ENCODE data around the gene ATP2B1.

Gene ATP2B1

DNA sequence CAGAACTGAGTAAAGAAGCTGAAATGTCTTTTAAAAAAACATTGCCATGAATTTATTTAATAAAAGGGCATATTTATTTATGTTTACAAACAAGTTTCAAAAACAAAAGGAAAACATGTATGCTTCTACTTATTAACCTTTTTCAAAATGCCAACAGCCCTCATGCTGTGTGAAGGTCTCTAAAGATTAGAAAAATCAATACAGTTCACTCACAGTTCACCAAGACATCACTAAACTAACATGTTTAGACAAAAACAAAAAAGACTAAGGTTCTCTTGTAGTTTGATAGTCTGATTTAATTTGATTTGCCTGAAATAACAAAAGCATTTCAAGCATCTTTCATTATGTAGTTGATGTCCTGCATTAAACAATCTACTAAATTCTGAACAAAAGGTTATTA is 118.9 kb downstream of the ATP2B1 start:
- DNase-seq (ENCODE audit: low spot score), result no peak

DNA sequence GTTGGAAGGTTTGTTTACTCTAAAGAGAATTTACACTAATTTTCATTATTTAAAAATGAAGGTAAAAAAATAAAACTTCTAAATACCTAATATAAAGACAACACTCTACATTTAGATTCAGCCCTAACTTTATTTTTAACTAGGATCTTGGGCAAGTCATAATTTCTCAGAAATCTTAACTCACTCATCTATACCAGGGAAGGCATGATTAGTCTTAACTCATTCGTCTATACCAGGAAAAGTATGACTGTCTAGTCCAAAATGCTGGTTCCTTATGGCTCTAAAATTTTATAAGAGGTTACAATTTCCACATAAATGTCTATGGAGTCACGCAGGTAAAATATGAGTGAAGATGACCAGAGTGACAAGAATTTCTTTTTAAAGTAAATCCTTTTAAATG is 130.1 kb downstream of the ATP2B1 start:
- DNase-seq (ENCODE audit: low spot score), result no peak

DNA sequence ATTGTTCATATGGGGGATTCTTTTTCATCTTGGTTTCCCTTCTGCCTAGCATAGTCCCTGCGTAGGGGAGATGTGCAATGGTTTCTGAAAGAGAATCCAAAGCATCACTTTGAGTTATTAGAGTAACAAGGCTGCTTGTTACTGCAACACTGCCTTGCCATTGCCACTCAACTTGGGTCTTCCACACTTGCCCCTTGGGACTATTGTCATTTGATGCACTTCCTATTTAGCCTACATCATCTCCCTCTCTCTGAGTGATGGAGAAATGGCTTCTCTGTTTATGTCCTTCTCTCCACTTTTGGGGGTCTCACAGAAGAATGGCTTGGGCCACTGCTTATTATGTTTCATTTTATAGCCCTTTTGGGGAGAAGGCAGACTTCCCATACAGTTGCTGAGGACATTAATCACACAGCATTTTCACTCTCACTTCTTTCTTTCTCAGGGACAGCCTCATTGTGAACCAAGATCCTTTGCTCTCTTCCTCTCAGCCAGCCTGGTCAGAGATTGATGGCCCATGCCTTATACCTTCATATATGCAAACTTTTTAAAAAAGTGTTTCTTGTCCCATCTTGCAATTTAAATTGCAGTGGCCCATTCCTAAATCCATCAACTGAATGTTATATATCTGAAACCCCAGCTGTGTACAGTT is 131.9 kb downstream of the ATP2B1 start:
- DNase-seq (ENCODE audit: low spot score), result no peak

- no peak for DNase-seq (ENCODE audit: low spot score)
These were observed 133.3 kb downstream of the ATP2B1 start for GRCh38 chr12:89575374-89575773.

- peak; percentile 18 for DNase-seq (ENCODE audit: low spot score)
These were observed 133.9 kb downstream of the ATP2B1 start for GRCh38 chr12:89574736-89575208.

- DNase-seq (ENCODE audit: low spot score), result no peak
These were observed 135.4 kb downstream of the ATP2B1 start for GRCh38 chr12:89573051-89573810.

- DNase-seq (ENCODE audit: low spot score), result no peak
These were observed 137.0 kb downstream of the ATP2B1 start for GRCh38 chr12:89571491-89572195.

- no peak for DNase-seq (ENCODE audit: low spot score)
These were observed 140.2 kb downstream of the ATP2B1 start for GRCh38 chr12:89568484-89568883.

GRCh38 chr12:89567691-89568239 is 140.9 kb downstream of the ATP2B1 start:
- DNase-seq (ENCODE audit: low spot score), result no peak

DNA sequence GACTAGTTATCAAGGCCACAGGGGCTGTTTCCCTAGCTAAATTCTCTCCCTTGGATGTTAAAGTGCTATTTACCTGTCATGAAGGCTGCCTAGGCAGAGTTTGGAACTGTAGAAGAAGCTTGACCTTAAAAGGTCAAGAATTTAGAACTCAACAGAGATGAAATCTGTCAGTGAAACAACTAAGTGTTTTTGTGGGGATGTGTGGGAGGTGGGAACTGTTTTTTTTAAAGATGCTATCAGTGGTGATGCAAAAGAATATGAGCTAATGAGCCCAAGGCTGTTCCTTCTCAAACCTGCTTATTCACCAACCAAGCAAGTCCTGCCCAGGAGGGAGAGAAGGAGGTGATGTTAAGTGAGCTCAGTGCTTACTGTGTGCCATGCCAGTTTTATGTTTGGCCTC is 142.0 kb downstream of the ATP2B1 start:
- DNase-seq (ENCODE audit: low spot score), result no peak

DNA sequence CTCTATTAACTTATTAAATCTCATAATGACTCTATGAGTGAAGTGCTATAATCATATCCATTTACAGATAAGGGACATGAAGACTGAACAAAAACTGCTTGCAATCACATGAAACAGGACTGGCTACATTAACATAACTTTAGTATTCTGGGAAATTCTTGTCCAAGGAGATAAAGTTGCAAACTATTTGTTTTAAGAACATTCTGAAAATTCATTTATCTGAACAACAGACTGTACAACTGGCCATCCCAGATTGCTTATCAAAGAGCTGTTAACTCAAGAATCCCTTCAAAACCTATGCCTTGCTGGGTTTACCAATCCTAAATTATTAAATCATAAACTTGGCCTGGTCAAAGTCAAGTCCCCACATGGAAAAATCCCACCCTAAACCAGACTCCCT is 143.6 kb downstream of the ATP2B1 start:
- no peak for DNase-seq (ENCODE audit: low spot score)

GRCh38 chr12:89559753-89560152 is 148.9 kb downstream of the ATP2B1 start:
- DNase-seq (ENCODE audit: low spot score), result no peak

- peak; percentile 55 for DNase-seq (ENCODE audit: low spot score)
These were observed 151.7 kb downstream of the ATP2B1 start for GRCh38 chr12:89556976-89557375.

- no peak for DNase-seq (ENCODE audit: low spot score)
These were observed 156.3 kb downstream of the ATP2B1 start for GRCh38 chr12:89552376-89552775.

DNA sequence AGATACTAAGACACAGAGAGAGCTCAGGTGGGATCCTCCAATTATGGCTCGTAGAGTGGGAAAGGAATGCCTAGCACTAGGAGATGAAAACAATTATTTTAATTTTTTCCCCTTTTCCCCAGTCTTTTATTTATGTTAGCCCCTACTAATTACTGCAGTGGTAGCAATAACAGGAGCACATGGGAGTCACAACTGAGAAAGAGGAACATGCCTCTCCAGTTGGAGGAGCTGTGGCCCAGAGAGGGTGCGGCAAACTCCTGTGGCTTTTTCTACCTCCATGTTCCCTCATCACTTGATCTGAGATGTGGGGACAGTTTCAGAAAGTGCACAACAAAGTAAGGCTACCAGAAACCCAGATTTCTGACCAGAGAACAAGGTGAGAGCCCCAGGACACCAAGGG is 156.9 kb downstream of the ATP2B1 start:
- no peak for DNase-seq (ENCODE audit: low spot score)

DNA sequence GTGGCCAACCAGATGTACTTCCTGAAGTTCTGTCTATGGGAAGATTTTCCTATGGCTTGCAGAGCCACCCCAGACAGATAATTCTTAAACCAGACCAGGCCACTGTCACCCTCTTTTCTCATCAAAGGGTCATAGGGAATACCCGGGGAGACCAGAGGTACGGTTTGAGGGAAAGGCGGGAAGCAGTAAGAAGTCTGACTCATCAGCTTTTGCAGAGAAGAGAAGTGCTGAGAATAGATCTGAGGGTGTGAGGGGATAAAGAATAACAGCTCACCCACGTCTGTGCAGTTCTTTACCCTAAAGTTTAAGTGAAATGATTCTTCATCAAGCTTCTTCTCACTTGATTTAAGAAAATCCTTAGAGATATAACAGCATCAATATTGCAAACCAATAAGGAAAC is 161.5 kb downstream of the ATP2B1 start:
- DNase-seq (ENCODE audit: low spot score), result no peak

DNA sequence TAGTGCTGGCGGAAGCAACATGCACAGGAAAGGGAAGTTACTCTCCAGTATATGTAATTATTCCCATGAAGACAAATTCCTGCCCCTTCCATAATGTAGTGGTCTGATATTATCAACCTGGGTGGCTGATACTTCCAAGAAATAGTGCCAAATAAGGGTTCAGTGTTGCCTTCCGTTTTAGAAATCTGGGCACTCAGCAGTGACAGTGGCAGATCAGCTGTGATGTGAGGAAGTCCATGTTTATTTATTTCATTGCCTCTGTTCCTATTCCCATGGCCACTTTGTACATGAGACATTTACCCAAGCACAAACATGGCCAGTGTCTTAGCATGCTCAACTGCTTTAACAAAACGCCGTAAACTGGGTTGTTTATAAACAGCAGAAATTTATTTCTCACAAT is 162.5 kb downstream of the ATP2B1 start:
- DNase-seq (ENCODE audit: low spot score), result no peak

GRCh38 chr12:89544681-89545184 is 163.9 kb downstream of the ATP2B1 start:
- DNase-seq (ENCODE audit: low spot score), result no peak

- no peak for DNase-seq (ENCODE audit: low spot score)
These were observed 164.6 kb downstream of the ATP2B1 start for GRCh38 chr12:89544022-89544421.

- DNase-seq (ENCODE audit: low spot score), result peak; percentile 84
These were observed 165.6 kb downstream of the ATP2B1 start for GRCh38 chr12:89542912-89543592.

GRCh38 chr12:89542236-89542635 is 166.4 kb downstream of the ATP2B1 start:
- no peak for DNase-seq (ENCODE audit: low spot score)

DNA sequence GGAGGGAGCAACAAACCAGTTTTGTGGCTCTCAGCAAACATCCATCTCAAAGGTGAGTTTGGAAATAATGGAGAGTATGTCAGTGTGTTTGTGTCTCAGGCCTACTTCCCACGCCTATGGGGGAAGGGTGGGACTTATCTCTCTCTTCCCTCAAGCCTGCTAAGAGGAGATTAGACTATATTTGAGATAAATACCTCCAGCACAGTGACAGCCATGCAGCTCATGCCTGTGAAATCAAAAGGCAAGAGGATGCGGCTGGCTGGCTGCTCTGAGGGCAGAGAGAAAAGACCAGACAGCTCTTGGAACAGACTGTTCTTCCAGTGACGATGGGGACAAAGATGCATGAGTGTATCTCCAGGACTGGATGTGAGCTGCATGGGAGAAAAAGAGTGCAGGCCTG is 168.1 kb downstream of the ATP2B1 start:
- DNase-seq (ENCODE audit: low spot score), result no peak
